HCT116 (cell line): ENCODE measurements around the gene PLCD4. TPM values are rescaled to one million over a fixed set of nuclear protein-coding genes. Genes with fewer than 3 reads are reported as not detected.

Experiments
- ATAC-seq: fragments of 200-7000 bp; cut with Tn5 transposase; 2 replicates; pipeline ENCODE4 v1.9.1; 2020; ENCODE audit warnings: mild to moderate bottlenecking, moderate library complexity
- BruUV-seq: library from RNA; stranded (reverse); fragments of 400-500 nt; replicated peaks from 2 replicates; lab custom pipeline; 2021; lab: Mats Ljungman, UMichigan
- CTCF ChIA-PET: fragments of 300-600 bp; sonication (Branson Sonifier 250); formaldehyde crosslinking; loops from one replicate; lab custom pipeline; 2021; ENCODE audit warnings: antibody characterized with exemption; lab: Charles Lee
- POLR2A ChIA-PET: fragments of 300-600, 350-600 bp; sonication (Branson Sonifier 250); formaldehyde crosslinking; loops from one replicate; lab custom pipeline; 2021; ENCODE audit warnings: antibody characterized with exemption; lab: Charles Lee
- RAD21 ChIA-PET, 2 experiments: fragments of 300-600 bp; sonication (Branson Sonifier 250); formaldehyde crosslinking; loops; one replicate each; lab custom pipeline; 2023; ENCODE audit warnings: low total read pairs in 2 of 2; ENCODE audit not compliant: uncharacterized antibody in 2 of 2, unreplicated experiment in 2 of 2, low non-redundant PET in 1 of 2; lab: Charles Lee
- DNase-seq: peaks from one replicate; pipeline ENCODE4 v3.0.0-alpha.2; 2010; ENCODE audit warnings: low read depth, low spot score
- H2AFZ ChIP-seq: fragments of 200-600 bp; shearing (Covaris generic), sonication (generic); 2 replicates; pipeline ENCODE4 v1.6.1; 2017; ENCODE audit warnings: low read depth, mixed run types, mixed read lengths, antibody characterized with exemption, low read length; ENCODE audit not compliant: poor library complexity, severe bottlenecking
- H3K27ac ChIP-seq: 2 replicates; pipeline ENCODE4 v1.5.1; 2012; ENCODE audit warnings: low read depth, low read length
- H3K27me3 ChIP-seq: fragments of 200-600 bp; sonication (generic); 2 replicates; pipeline ENCODE4 v1.6.1; 2016; ENCODE audit warnings: mixed run types, low read length, mixed read lengths; ENCODE audit not compliant: insufficient read depth
- H3K36me3 ChIP-seq, 2 experiments: fragments of 200-500 bp in 1 of 2; fragments of 200-600 bp in 1 of 2; sonication (Bioruptor generic) in 1 of 2; sonication (generic) in 1 of 2; 2 replicates each; pipeline versions ENCODE4 v1.5.1 to v1.6.1; 2014 to 2016; ENCODE audit warnings: low read length in 2 of 2, inconsistent platforms in 1 of 2, mixed read lengths in 1 of 2, mixed run types in 1 of 2; ENCODE audit not compliant: insufficient read depth in 2 of 2, control insufficient read depth in 1 of 2
- H3K4me1 ChIP-seq, 2 experiments: fragments of 200-600 bp in 1 of 2; sonication (generic) in 1 of 2; 2 replicates each; pipeline versions ENCODE4 v1.5.1 to v1.6.1; 2012 to 2017; ENCODE audit warnings: low read length in 2 of 2, inconsistent platforms in 1 of 2, mild to moderate bottlenecking in 1 of 2, mixed read lengths in 1 of 2, mixed run types in 1 of 2, moderate library complexity in 1 of 2; ENCODE audit not compliant: insufficient read depth in 2 of 2, control insufficient read depth in 1 of 2
- H3K4me2 ChIP-seq: fragments of 200-600 bp; sonication (generic); 2 replicates; pipeline ENCODE4 v1.6.1; 2017; ENCODE audit warnings: mixed run types, low read length, mixed read lengths
- H3K4me3 ChIP-seq, 2 experiments: fragments of 200-600 bp in 1 of 2; sonication (generic) in 1 of 2; replicated peaks in 1 of 2; 2 replicates each; pipeline ENCODE4 v1.5.1; 2011 to 2016; ENCODE audit warnings: low read length in 2 of 2, control low read depth in 1 of 2, low read depth in 1 of 2, mild to moderate bottlenecking in 1 of 2, mixed read lengths in 1 of 2, mixed run types in 1 of 2
- H3K79me2 ChIP-seq: fragments of 200-600 bp; sonication (generic); 2 replicates; pipeline ENCODE4 v1.6.1; 2017; ENCODE audit warnings: mild to moderate bottlenecking, mixed run types, low read length, moderate library complexity, mixed read lengths; ENCODE audit not compliant: insufficient read depth
- H3K9ac ChIP-seq: fragments of 200-600 bp; sonication (generic); 2 replicates; pipeline ENCODE4 v1.6.1; 2016; ENCODE audit warnings: low read length, mixed read lengths
- H3K9me2 ChIP-seq: fragments of 200-600 bp; sonication (generic), shearing (Covaris generic); 2 replicates; pipeline ENCODE4 v1.6.1; 2017; ENCODE audit warnings: mixed run types, mild to moderate bottlenecking, moderate library complexity; ENCODE audit not compliant: insufficient read depth
- H3K9me3 ChIP-seq, 2 experiments: fragments of 200-500 bp in 1 of 2; fragments of 200-600 bp in 1 of 2; sonication (Bioruptor generic) in 1 of 2; sonication (generic) in 1 of 2; 2 replicates each; pipeline ENCODE4 v1.6.1; 2014 to 2017; ENCODE audit warnings: low read length in 2 of 2, mixed read lengths in 2 of 2, inconsistent platforms in 1 of 2, low read depth in 1 of 2, mild to moderate bottlenecking in 1 of 2, mixed run types in 1 of 2, moderate library complexity in 1 of 2; ENCODE audit not compliant: control insufficient read depth in 1 of 2, insufficient read depth in 1 of 2
- H4K20me1 ChIP-seq: fragments of 200-600 bp; sonication (generic), shearing (Covaris generic); 2 replicates; pipeline ENCODE4 v1.6.1; 2017; ENCODE audit warnings: mixed run types, mild to moderate bottlenecking, moderate library complexity; ENCODE audit not compliant: insufficient read depth
- CBX3 ChIP-seq: IDR thresholded peaks from 2 replicates; pipeline ENCODE4 v1.6.1; 2012; ENCODE audit warnings: low read depth
- CEBPB ChIP-seq: IDR thresholded peaks from 2 replicates; pipeline ENCODE4 v1.6.1; 2012; ENCODE audit warnings: low read depth
- CTCF ChIP-seq, 3 experiments: fragments of 200-600 bp in 1 of 3; sonication (generic) in 1 of 3; IDR thresholded peaks in 2 of 3; conservative IDR thresholded peaks in 1 of 3; 2 replicates each; pipeline ENCODE4 v1.5.1; 2012 to 2017; ENCODE audit warnings: low read depth in 2 of 3, low read length in 2 of 3, antibody characterized with exemption in 1 of 3, borderline replicate concordance in 1 of 3, control low read depth in 1 of 3, mild to moderate bottlenecking in 1 of 3, mixed read lengths in 1 of 3, mixed run types in 1 of 3, moderate library complexity in 1 of 3; ENCODE audit not compliant: insufficient read depth in 1 of 3
- EGR1 ChIP-seq: IDR thresholded peaks from 2 replicates; pipeline ENCODE4 v1.6.1; 2012; ENCODE audit warnings: low read depth
- ELF1 ChIP-seq: IDR thresholded peaks from 2 replicates; pipeline ENCODE4 v1.6.1; 2012; ENCODE audit warnings: low read depth, borderline replicate concordance
- MAX ChIP-seq: IDR thresholded peaks from 2 replicates; pipeline ENCODE4 v1.6.1; 2012
- POLR2A ChIP-seq: IDR thresholded peaks from 2 replicates; pipeline ENCODE4 v1.7.0; 2011; ENCODE audit warnings: borderline replicate concordance; ENCODE audit not compliant: insufficient read depth, insufficient read length; ENCODE audit errors: extremely low read depth
- RAD21 ChIP-seq: IDR thresholded peaks from 2 replicates; pipeline ENCODE4 v1.6.1; 2012; ENCODE audit warnings: low read depth, mild to moderate bottlenecking
- SP1 ChIP-seq: IDR thresholded peaks from 2 replicates; pipeline ENCODE4 v1.6.1; 2012; ENCODE audit warnings: low read depth
- SRF ChIP-seq: IDR thresholded peaks from 2 replicates; pipeline ENCODE4 v1.6.1; 2012; ENCODE audit warnings: low read depth
- YY1 ChIP-seq: IDR thresholded peaks from 2 replicates; pipeline ENCODE4 v1.6.1; 2011; ENCODE audit warnings: low read length, low read depth, moderate library complexity, mild to moderate bottlenecking; ENCODE audit not compliant: insufficient replicate concordance; ENCODE audit errors: extremely low read depth
- ZBTB33 ChIP-seq: IDR thresholded peaks from 2 replicates; pipeline ENCODE4 v1.6.1; 2011; ENCODE audit warnings: mild to moderate bottlenecking, low read length, moderate library complexity; ENCODE audit not compliant: insufficient replicate concordance; ENCODE audit errors: extremely low read depth
- ZNF274 ChIP-seq: fragments of 200-500 bp; sonication (Bioruptor generic); IDR thresholded peaks from 2 replicates; pipeline ENCODE4 v1.6.1; 2014; ENCODE audit warnings: mild to moderate bottlenecking, low read depth, low read length, inconsistent platforms
- intact Hi-C: fragments of 100-400 bp; cut with micrococcal nuclease; formaldehyde crosslinking; loops from 2 replicates; pipeline ENCODE4 v1.10.0; 2022
- total RNA-seq: library from RNA; stranded (reverse); gene quantifications from one replicate; pipeline ENCODE4 v1.2.1, GENCODE V29; 2021; ENCODE audit not compliant: unreplicated experiment

The PLCD4 gene
- total RNA-seq, 1 experiment from 2014 or later, result 0.64 TPM

- no peaks in the 10 kb centered on the region for H3K9me2 ChIP-seq
- CTCF ChIA-PET, result no interaction called here
- POLR2A ChIA-PET, result no interaction called here
- H4K20me1 ChIP-seq, result no peaks in the 10 kb centered on the region; the same call in 1 of the 2 replicates
- H2AFZ ChIP-seq, result no peak overlapping the region
- BruUV-seq, result no TSS peak
- no peak overlapping the region for H3K4me3 ChIP-seq
- H3K36me3 ChIP-seq, result peaks cover 40 to 60% of the 10 kb centered on the region in 2 experiments
- no peaks in the 10 kb centered on the region for H3K4me1 ChIP-seq
- no peaks in the 10 kb centered on the region for H3K27me3 ChIP-seq
- intact Hi-C loops, result no loop called here
- no peak overlapping the region for H3K4me2 ChIP-seq
- DNase-seq (no peak), ATAC-seq (peak; percentile 56)
- H3K9me3 ChIP-seq, result no peaks in the 10 kb centered on the region
- RAD21 ChIA-PET, result no interaction called here
- TF ChIP-seq ELF1, result no peak
- TF ChIP-seq YY1, result no peak
- TF ChIP-seq SP1, result no peak
- TF ChIP-seq MAX, result no peak
- no peak for TF ChIP-seq CTCF (IDR thresholded peaks at IDR 0.05 in 2 of 3, conservative IDR thresholded peaks at IDR 0.05 in 1 of 3; ENCODE audit: borderline replicate concordance in 1 of 3, insufficient read depth in 1 of 3, low read depth in 2 of 3, low read length in 2 of 3)
- TF ChIP-seq, all 23 proteins: peak for 0
- H3K27ac ChIP-seq, result no peak overlapping the region
- H3K79me2 ChIP-seq, result peaks cover 21% of the 10 kb centered on the region; the same call in 1 of the 2 replicates
- no peak overlapping the region for H3K9ac ChIP-seq
Measured at GRCh38 chr2:218644721-218645120, 37.0 kb downstream of the PLCD4 start.

GRCh38 chr2:218645126-218645525, 37.4 kb downstream of the PLCD4 start:
- no peak overlapping the region for H3K4me3 ChIP-seq
- ChIA-PET POLR2A (no interaction called here), RAD21 (no interaction called here), CTCF (no interaction called here)
- DNase-seq, result no peak
- no peak overlapping the region for H3K4me2 ChIP-seq
- no peaks in the 10 kb centered on the region for H3K4me1 ChIP-seq
- H3K27ac ChIP-seq, result no peak overlapping the region
- H4K20me1 ChIP-seq, result no peaks in the 10 kb centered on the region; the same call in 1 of the 2 replicates
- no peak for ATAC-seq
- no peak overlapping the region for H3K9ac ChIP-seq
- intact Hi-C loops, result no loop called here
- H3K79me2 ChIP-seq, result peaks cover 21% of the 10 kb centered on the region; the same call in 1 of the 2 replicates
- BruUV-seq, result no TSS peak
- H3K9me2 ChIP-seq, result no peaks in the 10 kb centered on the region
- H2AFZ ChIP-seq, result no peak overlapping the region
- peaks cover 42 to 60% of the 10 kb centered on the region in 2 experiments for H3K36me3 ChIP-seq
- no peaks in the 10 kb centered on the region for H3K9me3 ChIP-seq
- H3K27me3 ChIP-seq, result no peaks in the 10 kb centered on the region
- TF ChIP-seq CEBPB (no peak), ZNF274 (no peak), SP1 (no peak), CBX3 (no peak), POLR2A (no peak), RAD21 (no peak), ZBTB33 (no peak), SRF (no peak), EGR1 (no peak), MAX (no peak), YY1 (no peak)
- TF ChIP-seq, all 23 proteins: peak for 0
